WI38 (cell line): ENCODE measurements around the gene SAG.

Source experiments
- H3K4me3 ChIP-seq: 2 replicates; pipeline ENCODE4 v1.5.1; 2011; ENCODE audit warnings: low read depth, mild to moderate bottlenecking, control low read depth, low read length
- CTCF ChIP-seq: IDR thresholded peaks from 2 replicates; pipeline ENCODE4 v1.5.1; 2012; ENCODE audit warnings: low read depth, mild to moderate bottlenecking, control low read depth, low read length

SAG gene

GRCh38 chr2:233350708-233351107, 43.1 kb downstream of the SAG start:
- TF ChIP-seq CTCF = no peak
- no peak overlapping the region for H3K4me3 ChIP-seq

GRCh38 chr2:233351423-233351822, 43.8 kb downstream of the SAG start:
- no peak for TF ChIP-seq CTCF

GRCh38 chr2:233352141-233352842, 44.7 kb downstream of the SAG start:
- no peak overlapping the region for H3K4me3 ChIP-seq
- TF ChIP-seq CTCF = no peak

More at GRCh38 chr2:233351423-233351822, 43.8 kb downstream of the SAG start:
- H3K4me3 ChIP-seq = no peak overlapping the region

GRCh38 chr2:233353101-233353768, 45.6 kb downstream of the SAG start:
- no peak for TF ChIP-seq CTCF
- H3K4me3 ChIP-seq = no peak overlapping the region

GRCh38 chr2:233353769-233354499, 46.3 kb downstream of the SAG start, which contains the start of gene DGKD:
Gene DGKD, plus strand, starts transcription at chr2:233354494. Its CDS starts 25 bp downstream, at chr2:233354519.
- H3K4me3 ChIP-seq = peak within 1 kb of the TSS; percentile 78
- TF ChIP-seq CTCF = no peak

GRCh38 chr2:233354500-233354924, 46.9 kb downstream of the SAG start:
- TF ChIP-seq CTCF = no peak
- H3K4me3 ChIP-seq = peak overlapping the region; percentile 78
